Ovary (tissue), 3 donors: ENCODE measurements around the gene SEMA6D.
"Not testable (repeated sequence)": the region's sequence is repeated elsewhere in the genome, so short reads cannot be mapped to it uniquely, and the experiment has no call there.

Experiments
- EP300 ChIP-seq: sonication (generic); formaldehyde crosslinking; IDR thresholded peaks from one replicate; pipeline ENCODE4 v1.6.1; 2017; ENCODE audit warnings: antibody characterized with exemption
- POLR2A ChIP-seq: fragments of 450-650 bp; IDR thresholded peaks from one replicate; pipeline ENCODE4 v1.6.1; 2017; ENCODE audit warnings: antibody characterized with exemption, mild to moderate bottlenecking, moderate library complexity
- TF ChIP-seq, protein P1 (sequence below), 3 donors: fragments of 450-650 bp in 2 of 3; fragments of 200-600 bp in 1 of 3; IDR thresholded peaks; one replicate each; pipeline versions ENCODE4 v1.5.1 to v1.8.0; 2016 to 2022; ENCODE audit warnings: antibody characterized with exemption in 3 of 3, mild to moderate bottlenecking in 1 of 3
- donor health status: DM: no; HTN: no; CAD: no.

DNA sequence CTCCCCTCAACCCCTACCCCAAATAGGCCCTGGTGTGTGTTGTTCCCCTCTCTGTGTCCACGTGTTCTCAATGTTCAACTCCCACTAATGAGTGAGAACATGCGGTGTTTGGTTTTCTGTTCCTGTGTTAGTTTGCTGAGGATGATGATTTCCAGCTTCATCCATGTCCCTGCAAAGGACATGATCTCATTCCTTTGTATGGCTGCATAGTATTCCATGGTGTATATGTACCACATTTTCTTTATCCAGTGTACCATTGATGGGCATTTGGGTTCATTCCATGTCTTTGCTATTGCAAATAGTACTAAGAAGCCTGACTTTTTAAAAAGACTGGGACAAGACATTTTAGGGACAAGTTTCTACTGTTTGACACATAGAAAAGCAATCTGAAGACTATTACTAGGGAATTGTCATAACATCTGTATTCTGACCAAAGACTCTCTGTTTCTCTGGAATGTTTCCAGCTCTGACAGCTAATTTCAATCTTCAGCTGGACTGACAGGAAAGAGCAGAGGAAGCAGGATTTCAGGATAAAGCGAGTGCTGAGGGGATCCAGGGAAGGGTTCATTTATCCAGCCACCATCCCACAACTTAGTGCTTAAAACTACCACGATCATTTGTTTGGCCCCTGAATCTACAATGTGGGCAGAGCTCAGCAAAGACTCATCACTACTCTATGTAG lies 21.0 kb downstream of the SEMA6D start:
- TF ChIP-seq POLR2A, EP300: not testable (repeated sequence)
- TF ChIP-seq, protein P1, sequence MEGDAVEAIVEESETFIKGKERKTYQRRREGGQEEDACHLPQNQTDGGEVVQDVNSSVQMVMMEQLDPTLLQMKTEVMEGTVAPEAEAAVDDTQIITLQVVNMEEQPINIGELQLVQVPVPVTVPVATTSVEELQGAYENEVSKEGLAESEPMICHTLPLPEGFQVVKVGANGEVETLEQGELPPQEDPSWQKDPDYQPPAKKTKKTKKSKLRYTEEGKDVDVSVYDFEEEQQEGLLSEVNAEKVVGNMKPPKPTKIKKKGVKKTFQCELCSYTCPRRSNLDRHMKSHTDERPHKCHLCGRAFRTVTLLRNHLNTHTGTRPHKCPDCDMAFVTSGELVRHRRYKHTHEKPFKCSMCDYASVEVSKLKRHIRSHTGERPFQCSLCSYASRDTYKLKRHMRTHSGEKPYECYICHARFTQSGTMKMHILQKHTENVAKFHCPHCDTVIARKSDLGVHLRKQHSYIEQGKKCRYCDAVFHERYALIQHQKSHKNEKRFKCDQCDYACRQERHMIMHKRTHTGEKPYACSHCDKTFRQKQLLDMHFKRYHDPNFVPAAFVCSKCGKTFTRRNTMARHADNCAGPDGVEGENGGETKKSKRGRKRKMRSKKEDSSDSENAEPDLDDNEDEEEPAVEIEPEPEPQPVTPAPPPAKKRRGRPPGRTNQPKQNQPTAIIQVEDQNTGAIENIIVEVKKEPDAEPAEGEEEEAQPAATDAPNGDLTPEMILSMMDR (IDR thresholded peaks at IDR 0.05): not testable (repeated sequence)
